Activated CD4-positive, alpha-beta T cell treated with anti-CD3 and anti-CD28 coated beads for 48 hours (primary cell): ENCODE measurements around the gene ASCC2.

ENCODE experiments used
- DNase-seq: peaks from one replicate; pipeline ENCODE4 v3.0.0-alpha.2; 2020

Gene ASCC2

GRCh38 chr22:29753808-29754657 lies 84.0 kb downstream of the ASCC2 start:
- no peak for DNase-seq

DNA sequence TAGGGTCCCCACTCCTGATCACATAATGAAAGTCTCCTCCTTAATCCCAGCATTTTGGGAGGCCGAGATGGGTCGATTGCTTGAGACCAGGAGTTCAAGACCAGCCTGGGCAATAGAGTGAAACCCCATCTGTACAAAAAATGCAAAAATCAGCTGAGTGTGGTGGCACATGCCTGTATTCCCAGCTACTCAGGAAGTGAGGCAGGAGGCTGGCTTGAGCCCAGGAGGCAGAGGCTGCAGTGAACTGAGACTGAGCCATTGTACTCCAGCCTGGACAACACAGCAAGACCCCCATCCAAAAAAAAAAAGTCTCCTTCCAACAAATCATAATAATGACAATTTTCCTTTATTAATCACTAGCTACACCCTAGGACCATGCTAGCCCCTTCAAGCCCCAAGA lies 86.4 kb downstream of the ASCC2 start:
- no peak for DNase-seq

DNA sequence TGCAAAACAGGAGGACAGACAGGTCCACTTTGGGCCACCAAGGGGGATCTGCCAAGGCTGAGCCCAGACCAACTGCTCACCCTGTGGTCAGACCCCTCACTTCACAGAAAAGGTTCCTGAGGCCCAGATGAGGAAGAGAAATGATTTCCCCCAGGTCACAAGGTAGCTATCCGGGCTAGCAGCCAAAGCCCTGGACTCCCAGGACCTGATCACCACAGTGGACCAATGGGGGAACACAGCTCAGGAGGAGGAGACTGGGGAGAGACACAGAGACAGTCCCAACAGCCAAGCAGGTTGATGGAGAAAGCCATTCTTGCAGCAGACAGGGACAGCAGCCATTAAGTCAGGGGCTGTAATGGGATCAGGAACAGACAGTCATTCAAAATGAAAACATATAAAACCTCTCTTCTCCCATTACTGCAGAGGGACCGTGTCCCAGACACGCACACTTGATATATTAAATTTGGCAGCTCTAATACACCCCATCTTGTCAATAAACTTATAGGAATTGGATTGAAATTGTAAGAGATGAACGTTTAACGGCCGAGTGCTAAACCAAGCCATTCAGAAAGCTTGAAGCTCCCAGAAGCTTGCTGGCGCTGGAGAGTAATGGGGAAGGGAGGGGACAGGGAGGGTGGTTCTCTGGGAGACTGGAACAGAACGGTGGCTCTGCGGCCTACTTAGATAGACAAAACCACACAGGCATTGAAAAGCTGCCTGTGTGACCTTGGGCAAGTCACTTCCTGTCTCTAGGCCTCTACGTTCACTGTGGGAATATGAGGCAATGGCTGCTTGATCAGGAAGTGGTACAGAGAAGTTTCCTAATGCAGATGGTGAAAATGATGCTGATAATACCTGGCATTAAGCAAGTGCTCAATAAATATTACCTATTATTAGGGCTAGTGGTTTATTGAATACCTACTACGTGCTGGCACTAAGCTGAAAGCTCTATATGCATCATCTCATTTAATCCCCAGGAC lies 87.2 kb downstream of the ASCC2 start:
- DNase-seq: peak; percentile 23

GRCh38 chr22:29750029-29750428 lies 88.0 kb downstream of the ASCC2 start:
- no peak for DNase-seq

DNA sequence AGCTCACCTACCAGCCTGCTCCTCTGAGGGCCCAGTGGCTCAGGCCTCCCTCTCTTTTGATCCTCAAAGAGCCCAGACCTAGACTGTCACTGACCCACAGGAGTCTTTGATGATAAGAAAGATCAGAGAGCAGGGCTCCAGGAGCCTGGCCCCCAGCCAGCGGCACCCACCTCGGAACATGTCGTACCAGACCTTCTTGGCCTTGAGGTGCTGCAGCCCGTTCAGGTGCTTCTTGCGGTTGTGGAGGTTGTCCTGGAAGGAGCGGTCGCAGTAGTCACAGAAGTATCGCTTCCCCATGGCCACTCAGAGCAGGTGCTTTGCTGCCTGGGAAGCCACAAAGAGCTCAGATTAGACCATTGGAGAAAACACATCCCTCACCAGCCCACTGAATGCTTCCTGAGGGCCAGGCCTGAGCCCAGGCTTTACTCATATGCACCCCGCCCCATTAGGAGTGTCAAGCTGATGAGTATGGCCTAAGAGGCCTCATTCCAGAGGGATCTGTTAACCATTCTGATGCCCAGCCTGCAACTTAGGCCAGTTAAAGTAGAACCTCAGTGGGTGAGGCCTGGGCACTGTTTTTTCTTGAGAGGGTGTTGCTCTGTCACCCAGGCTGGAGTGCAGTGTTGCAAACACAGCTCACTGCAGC lies 89.7 kb downstream of the ASCC2 start:
- DNase-seq: no peak

GRCh38 chr22:29747832-29748231 lies 90.2 kb downstream of the ASCC2 start:
- no peak for DNase-seq

GRCh38 chr22:29744902-29745301 lies 93.2 kb downstream of the ASCC2 start:
- no peak for DNase-seq

GRCh38 chr22:29742326-29742725 lies 95.7 kb downstream of the ASCC2 start:
- DNase-seq: no peak

DNA sequence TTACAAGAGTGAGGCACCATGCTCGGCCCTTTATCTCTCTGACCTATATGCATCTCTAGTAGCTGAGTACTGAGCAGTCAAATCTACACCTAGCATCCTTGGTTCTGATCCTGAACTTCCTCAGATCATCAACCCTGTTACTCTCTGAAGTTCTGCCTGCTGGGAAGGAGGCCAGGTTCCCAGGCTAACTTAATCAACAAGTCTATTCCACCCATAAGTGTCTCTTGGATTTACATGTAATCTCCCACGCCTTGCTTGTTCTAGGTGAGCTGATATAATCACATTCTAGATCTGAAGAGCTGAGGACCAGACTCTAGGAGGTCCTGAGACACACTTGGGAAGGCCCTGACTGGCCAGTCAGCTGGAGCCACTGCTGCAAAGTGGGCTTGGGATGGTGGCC lies 96.1 kb downstream of the ASCC2 start:
- no peak for DNase-seq

- DNase-seq: no peak
These were observed 97.9 kb downstream of the ASCC2 start for GRCh38 chr22:29740216-29740615.

GRCh38 chr22:29739346-29739875 lies 98.7 kb downstream of the ASCC2 start:
- DNase-seq: no peak
